Cortex of kidney (tissue), 1 donor: ENCODE data around the gene FBXL12.
A peak's percentile ranks its signal among the peaks of the same experiment; 100 is the strongest.
"Not testable (repeated sequence)": the region's sequence is repeated elsewhere in the genome, so short reads cannot be mapped to it uniquely, and the experiment has no call there.

Experiments
- DNase-seq: peaks from one replicate; lab custom pipeline; 2025; lab: John Stamatoyannopoulos, UW

FBXL12 gene

GRCh38 chr19:9792206-9793070, 26.4 kb downstream of the FBXL12 start:
- peak; percentile 45 for DNase-seq

- DNase-seq, result no peak
Observed at GRCh38 chr19:9791552-9792205, 27.2 kb downstream of the FBXL12 start.

GRCh38 chr19:9791073-9791367, 27.9 kb downstream of the FBXL12 start:
- DNase-seq, result not testable (repeated sequence)

- DNase-seq, result not testable (repeated sequence)
Observed at GRCh38 chr19:9789579-9789978, 29.3 kb downstream of the FBXL12 start.

- no peak for DNase-seq
Observed at GRCh38 chr19:9789066-9789465, 29.8 kb downstream of the FBXL12 start.

DNA sequence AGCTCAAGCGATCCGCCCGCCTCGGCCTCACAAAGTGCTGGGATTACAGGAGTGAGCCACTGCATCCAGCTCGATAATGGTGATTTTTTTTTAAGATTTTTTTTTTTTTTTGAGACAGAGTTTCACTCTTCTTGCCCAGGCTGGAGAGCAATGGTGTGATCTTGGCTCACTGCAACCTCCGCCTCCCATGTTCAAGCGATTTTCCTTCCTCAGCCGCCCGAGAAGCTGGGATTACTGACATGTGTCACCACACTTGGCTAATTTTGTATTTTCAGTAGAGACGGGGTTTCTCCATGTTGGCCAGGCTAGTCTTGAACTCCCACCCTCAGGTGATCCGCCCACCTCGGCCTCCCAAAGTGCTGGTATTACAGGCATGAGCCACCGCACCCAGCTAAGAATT, 30.3 kb downstream of the FBXL12 start:
- not testable (repeated sequence) for DNase-seq

- DNase-seq, result no peak
Observed at GRCh38 chr19:9786819-9787218, 32.1 kb downstream of the FBXL12 start.

DNA sequence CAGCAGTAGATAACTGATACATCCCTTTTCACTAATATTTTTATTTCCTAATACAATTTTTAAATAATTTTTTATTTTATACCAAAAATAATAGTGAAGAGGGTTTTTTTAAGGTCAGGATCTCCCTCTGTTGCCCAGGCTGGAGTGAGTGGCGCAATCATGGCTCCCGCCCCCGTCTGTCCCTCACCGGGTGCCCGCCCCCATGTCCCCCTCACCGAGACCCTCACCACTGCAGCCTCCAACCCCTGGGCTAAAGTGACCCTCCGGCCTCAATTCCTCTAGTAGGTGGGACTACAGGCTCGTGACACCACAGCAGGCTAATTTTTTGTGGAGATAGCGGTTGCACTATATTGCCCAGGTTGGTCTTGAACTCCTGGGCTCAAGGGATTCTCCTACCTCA, 32.5 kb downstream of the FBXL12 start:
- no peak for DNase-seq

- peak; percentile 28 for DNase-seq
Observed at GRCh38 chr19:9785367-9786331, 33.2 kb downstream of the FBXL12 start.

DNA sequence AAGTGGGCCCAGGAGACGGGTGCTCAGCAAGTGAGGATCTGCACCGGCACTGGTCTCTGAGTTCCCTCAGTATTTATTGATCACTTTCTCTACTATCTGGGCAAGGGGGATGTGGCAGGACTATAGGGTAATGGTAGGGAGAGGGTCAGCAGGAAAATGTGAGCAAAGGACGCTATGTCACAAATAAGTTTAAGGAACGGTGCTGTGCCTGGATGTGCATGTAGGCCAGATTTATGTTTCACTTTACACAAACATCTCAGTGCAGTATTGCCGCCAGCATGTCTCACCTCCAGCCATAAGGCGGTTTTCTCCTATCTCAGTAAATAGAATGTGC, 34.7 kb downstream of the FBXL12 start:
- DNase-seq, result not testable (repeated sequence)

DNA sequence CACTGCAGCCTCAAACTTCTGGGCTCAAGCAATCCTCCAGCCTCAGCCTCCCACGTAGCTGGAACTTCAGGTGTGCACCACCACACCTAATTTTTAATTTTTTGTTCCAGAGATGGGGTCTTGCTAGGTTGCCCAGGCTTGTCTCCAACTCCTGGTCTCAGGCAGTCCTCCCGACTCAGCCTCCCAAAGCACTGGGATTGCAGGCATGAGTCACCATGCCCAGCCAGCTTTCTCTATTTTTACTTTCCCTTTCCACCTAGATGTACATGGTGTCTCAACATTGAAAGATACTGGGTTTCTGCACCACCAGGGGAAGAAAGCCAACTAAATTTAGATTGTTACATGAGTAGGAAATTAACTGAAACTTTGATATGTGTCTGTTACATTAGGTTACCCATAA, 36.5 kb downstream of the FBXL12 start:
- no peak for DNase-seq

DNA sequence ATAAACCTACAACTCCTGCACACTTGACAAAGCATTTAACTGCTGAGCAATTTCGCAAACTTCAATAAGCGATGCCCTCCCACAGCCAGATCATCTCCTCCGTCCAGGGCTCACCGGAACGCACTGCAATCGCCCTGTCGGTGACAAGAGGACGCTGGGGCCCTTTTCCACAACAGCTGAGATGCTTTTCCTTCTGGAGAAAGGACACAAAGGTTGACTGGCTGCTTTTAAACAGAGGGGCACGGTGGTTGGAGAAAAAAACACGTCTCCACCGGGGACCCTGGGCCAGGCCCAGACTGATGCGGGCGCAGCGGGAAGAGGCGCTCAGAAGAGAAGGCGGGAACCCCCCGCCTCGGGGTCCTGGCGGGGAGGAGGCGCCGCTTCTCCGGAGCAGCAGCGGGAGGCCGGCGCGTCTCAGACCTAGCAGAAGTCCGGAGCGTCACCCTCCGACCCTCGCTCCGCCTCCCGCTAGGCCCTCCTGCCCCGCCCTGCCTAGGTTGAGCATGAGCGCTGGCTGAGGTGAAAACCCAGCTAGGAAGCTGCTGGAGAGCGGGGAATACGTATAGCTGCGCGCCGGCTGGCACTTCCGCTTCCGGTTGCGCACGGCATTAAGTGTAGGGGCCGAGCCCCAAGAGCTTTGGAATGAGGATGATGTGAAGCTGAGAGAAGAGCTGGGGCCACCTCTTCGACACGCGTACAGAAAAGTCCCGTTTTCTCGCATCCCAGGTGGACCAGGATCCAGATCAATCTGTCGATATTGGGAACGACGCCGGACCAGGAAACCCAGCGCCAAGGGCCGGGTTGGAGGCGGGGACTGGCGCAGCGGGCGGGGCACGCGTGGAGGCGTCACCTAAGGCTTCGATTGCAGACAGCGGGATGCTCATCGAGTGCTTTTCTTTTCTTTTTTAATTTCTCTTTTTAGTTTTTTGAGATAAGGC, 50.4 kb downstream of the FBXL12 start, which contains the start of gene ZNF846:
Gene ZNF846 (minus strand): TSS at position 564 of the 938 bp plus-strand sequence. CDS start 3,788 bp downstream, outside the sequence.
- peak; percentile 48 for DNase-seq
